ENCODE measurements around the gene NOL12.
"Not testable (repeated sequence)": the region's sequence is repeated elsewhere in the genome, so short reads cannot be mapped to it uniquely, and the experiment has no call there.

The NOL12 gene

DNA sequence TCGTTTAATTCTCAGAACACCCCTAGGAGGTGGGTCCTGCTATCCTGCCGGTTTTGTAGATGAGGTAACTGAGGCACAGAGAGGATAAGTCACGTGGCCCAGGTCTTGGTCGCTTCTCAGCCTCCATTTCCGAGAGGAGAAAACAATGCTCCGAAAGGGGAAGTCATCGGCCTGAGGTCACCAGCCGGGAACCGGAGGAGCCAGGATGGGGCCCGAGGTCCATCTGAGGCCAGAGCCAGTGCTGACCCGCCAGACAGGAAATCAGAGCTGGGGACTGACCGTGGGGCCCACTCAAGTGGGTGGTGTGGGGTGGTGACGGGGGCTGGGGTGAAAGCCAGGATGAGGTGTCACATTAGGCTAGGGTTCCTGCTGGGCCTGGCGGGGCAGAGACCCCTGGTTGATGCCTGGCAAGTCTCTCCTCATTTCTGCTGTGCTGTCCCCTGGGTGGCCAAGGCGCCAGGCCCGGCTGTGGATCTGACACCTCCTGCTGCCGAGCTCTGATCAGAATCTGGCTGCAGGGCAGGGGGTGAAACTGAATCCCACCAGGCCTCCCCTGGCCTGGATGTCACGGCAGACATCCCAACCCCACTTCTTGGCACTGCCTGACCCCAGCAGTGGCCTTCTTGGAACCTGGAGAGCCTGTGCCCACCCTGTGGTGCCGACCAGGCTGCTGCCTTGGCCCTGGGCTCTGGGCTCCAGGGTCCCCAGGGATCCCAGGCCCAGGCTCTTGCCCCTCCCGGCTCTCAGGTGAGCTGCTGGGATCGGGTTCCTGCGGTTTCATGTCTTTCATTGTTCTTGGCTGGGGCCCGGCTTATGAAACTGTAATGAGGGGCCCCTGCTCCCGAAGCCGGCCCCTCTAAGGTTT, 22.7 kb downstream of the NOL12 start:
- peaks cover 9% of the 10 kb centered on the region for H3K4me1 ChIP-seq (ENCODE audit: control insufficient read depth, insufficient read depth, low read length)
- no peak overlapping the region for H3K4me3 ChIP-seq (ENCODE audit: low read length)
- no peak overlapping the region for H3K9ac ChIP-seq (ENCODE audit: low read length)
- H3K27me3 ChIP-seq (replicated peaks; ENCODE audit: control insufficient read depth, insufficient read depth, low read length): no peaks in the 10 kb centered on the region
- DNase-seq (ENCODE audit: low read depth): no peak
- H3K9me3 ChIP-seq (ENCODE audit: control insufficient read depth, low read length): no peaks in the 10 kb centered on the region
- H3K36me3 ChIP-seq (ENCODE audit: control insufficient read depth, insufficient read depth, low read length, severe bottlenecking): no peaks in the 10 kb centered on the region

DNA sequence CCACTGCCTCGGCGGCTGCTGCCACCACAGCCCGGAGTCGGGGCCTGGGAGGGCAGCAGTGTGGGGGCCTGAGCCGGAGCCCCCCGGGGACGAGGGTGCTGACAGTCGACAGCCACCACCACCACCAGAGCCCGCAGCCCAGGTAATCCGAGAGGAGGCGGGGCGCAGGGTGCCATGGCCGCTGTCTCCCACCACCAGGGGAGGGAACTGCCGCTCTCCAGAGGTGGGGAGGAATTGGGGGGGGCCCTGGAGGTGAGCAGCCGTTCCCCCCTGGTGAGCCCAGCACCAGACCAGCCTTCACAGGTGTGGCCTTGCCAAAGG, 23.3 kb downstream of the NOL12 start:
- H3K9me3 ChIP-seq (ENCODE audit: control insufficient read depth, low read length): no peaks in the 10 kb centered on the region
- no peak overlapping the region for H3K4me3 ChIP-seq (ENCODE audit: low read length)
- peaks cover 7% of the 10 kb centered on the region for H3K4me1 ChIP-seq (ENCODE audit: control insufficient read depth, insufficient read depth, low read length)
- H3K27me3 ChIP-seq (replicated peaks; ENCODE audit: control insufficient read depth, insufficient read depth, low read length): no peaks in the 10 kb centered on the region
- H3K9ac ChIP-seq (ENCODE audit: low read length): no peak overlapping the region
- DNase-seq (ENCODE audit: low read depth): no peak
- H3K36me3 ChIP-seq (ENCODE audit: control insufficient read depth, insufficient read depth, low read length, severe bottlenecking): no peaks in the 10 kb centered on the region

DNA sequence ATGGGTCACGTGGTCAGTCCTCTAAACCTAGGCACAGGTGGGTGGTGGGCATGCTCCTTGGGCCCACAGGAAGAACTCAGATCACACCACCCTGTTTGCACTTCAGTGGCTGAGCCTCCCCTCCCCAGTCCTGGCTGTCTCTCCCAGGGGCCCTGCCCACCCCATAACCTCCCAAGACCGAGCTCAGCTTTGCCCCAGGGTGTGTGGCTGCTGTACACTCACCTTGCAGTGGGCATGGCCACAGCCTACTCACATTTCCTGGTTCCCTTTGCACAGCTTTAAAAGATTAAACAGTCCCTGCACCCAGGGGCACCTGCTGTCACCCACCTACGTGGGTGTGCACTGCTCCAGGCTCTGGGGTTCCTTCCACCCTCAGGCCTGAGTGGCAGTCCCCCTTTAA, 24.5 kb downstream of the NOL12 start:
- H3K27me3 ChIP-seq (replicated peaks; ENCODE audit: control insufficient read depth, insufficient read depth, low read length): no peaks in the 10 kb centered on the region
- H3K4me3 ChIP-seq (ENCODE audit: low read length): no peak overlapping the region
- no peak overlapping the region for H3K9ac ChIP-seq (ENCODE audit: low read length)
- no peak for DNase-seq (ENCODE audit: low read depth)
- H3K9me3 ChIP-seq (ENCODE audit: control insufficient read depth, low read length): no peaks in the 10 kb centered on the region
- no peaks in the 10 kb centered on the region for H3K36me3 ChIP-seq (ENCODE audit: control insufficient read depth, insufficient read depth, low read length, severe bottlenecking)
- H3K4me1 ChIP-seq (ENCODE audit: control insufficient read depth, insufficient read depth, low read length): peaks cover 7% of the 10 kb centered on the region

DNA sequence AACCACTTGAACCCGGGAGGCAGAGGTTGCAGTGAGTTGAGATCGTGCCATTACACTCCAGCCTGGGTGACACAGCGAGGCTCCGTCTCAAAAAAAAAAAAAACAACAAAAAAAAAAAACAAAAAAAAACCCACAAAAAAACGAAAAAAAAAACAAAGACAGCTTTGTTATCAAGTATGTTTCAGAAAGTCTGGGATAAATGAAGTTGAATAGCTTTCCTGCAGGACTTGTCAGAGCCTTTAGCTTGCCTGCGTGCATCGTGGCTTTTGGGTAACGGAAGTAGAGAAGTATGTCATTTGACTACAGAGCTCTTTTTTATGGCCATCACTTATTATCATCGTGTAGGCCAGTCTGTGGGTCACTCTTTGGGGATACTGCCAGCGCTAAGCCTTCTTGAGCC, 25.3 kb downstream of the NOL12 start:
- Histone ChIP-seq H3K4me1 (ENCODE audit: control insufficient read depth, insufficient read depth, low read length) (peaks cover under 1% of the 10 kb centered on the region), H3K27me3 (replicated peaks; ENCODE audit: control insufficient read depth, insufficient read depth, low read length) (no peaks in the 10 kb centered on the region), H3K36me3 (ENCODE audit: control insufficient read depth, insufficient read depth, low read length, severe bottlenecking) (no peaks in the 10 kb centered on the region), H3K9ac (ENCODE audit: low read length) (no peak overlapping the region), H3K4me3 (ENCODE audit: low read length) (no peak overlapping the region), H3K9me3 (ENCODE audit: control insufficient read depth, low read length) (no peaks in the 10 kb centered on the region)
- DNase-seq (ENCODE audit: low read depth): no peak

DNA sequence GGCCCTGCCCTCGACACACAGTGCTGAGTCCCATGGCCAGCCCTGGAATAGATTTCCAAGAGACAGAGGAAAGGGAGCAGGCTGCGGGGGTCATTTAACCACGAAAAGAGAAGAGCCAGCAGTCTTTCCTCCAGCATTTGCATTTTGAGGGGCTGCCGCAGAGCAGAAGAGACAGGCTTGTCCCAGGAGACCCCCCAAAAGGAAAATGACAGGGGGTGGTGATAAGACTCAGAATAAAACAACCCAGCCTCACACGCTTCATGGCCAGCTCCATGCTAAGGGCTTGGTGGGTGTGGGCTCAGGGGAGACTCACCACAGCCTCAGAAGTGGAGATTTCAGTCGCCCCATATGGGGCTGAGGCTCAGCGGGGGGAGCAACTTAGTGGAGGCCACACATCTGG, 27.6 kb downstream of the NOL12 start:
- H3K27me3 ChIP-seq (replicated peaks; ENCODE audit: control insufficient read depth, insufficient read depth, low read length): no peaks in the 10 kb centered on the region
- no peak for DNase-seq (ENCODE audit: low read depth)
- no peaks in the 10 kb centered on the region for H3K9me3 ChIP-seq (ENCODE audit: control insufficient read depth, low read length)
- peaks cover 5% of the 10 kb centered on the region for H3K4me1 ChIP-seq (ENCODE audit: control insufficient read depth, insufficient read depth, low read length)
- H3K4me3 ChIP-seq (ENCODE audit: low read length): no peak overlapping the region
- H3K9ac ChIP-seq (ENCODE audit: low read length): no peak overlapping the region
- H3K36me3 ChIP-seq (ENCODE audit: control insufficient read depth, insufficient read depth, low read length, severe bottlenecking): no peaks in the 10 kb centered on the region

DNA sequence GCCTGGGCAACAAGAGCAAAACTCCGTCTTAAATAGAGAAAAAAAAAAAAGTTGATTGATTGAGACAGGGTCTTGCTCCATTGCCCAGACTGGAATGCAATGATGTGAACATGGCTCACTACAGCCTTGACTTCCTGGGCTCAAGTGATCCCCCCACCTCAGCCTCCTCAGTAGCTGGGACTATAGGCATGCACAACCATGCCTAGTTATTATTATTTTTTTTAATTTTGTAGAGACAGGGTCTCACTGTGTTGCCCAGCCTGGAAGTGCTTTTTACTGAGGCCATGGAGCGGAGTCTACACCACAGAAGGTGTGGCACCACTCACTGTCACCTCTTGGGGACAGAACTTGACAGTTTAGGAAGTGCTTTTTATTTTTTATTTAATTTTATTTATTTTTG, 28.5 kb downstream of the NOL12 start:
- no peaks in the 10 kb centered on the region for H3K36me3 ChIP-seq (ENCODE audit: control insufficient read depth, insufficient read depth, low read length, severe bottlenecking)

DNA sequence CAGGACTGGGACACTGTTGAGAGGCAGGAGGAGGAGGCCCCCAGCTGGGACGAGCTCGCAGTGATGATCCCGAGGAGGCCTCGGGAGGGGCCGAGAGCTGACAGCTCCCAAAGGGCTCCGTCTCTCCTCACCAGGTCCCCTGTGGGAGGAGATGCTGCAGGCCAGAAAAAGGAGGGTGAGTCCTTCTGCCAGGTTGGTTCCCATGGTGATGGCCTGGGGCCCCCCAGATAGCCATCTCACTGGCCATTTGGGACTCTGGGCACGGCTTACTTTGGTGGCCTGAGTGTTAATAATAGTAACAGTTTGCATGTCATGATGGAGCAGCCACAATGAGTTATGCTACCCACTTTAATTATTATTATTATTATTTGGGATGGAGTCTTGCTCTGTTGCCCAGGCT, 29.6 kb downstream of the NOL12 start:
- Histone ChIP-seq H3K9me3 (ENCODE audit: control insufficient read depth, low read length) (no peaks in the 10 kb centered on the region), H3K36me3 (ENCODE audit: control insufficient read depth, insufficient read depth, low read length, severe bottlenecking) (no peaks in the 10 kb centered on the region), H3K9ac (ENCODE audit: low read length) (no peak overlapping the region), H3K4me1 (ENCODE audit: control insufficient read depth, insufficient read depth, low read length) (peaks cover 5% of the 10 kb centered on the region), H3K4me3 (ENCODE audit: low read length) (no peak overlapping the region), H3K27me3 (replicated peaks; ENCODE audit: control insufficient read depth, insufficient read depth, low read length) (no peaks in the 10 kb centered on the region)
- no peak for DNase-seq (ENCODE audit: low read depth)

More for the DNA sequence above, 28.5 kb downstream of the NOL12 start:
- peaks cover 5% of the 10 kb centered on the region for H3K4me1 ChIP-seq (ENCODE audit: control insufficient read depth, insufficient read depth, low read length)
- DNase-seq (ENCODE audit: low read depth): no peak
- no peak overlapping the region for H3K9ac ChIP-seq (ENCODE audit: low read length)
- H3K4me3 ChIP-seq (ENCODE audit: low read length): no peak overlapping the region
- no peaks in the 10 kb centered on the region for H3K27me3 ChIP-seq (replicated peaks; ENCODE audit: control insufficient read depth, insufficient read depth, low read length)
- H3K9me3 ChIP-seq (ENCODE audit: control insufficient read depth, low read length): no peaks in the 10 kb centered on the region

DNA sequence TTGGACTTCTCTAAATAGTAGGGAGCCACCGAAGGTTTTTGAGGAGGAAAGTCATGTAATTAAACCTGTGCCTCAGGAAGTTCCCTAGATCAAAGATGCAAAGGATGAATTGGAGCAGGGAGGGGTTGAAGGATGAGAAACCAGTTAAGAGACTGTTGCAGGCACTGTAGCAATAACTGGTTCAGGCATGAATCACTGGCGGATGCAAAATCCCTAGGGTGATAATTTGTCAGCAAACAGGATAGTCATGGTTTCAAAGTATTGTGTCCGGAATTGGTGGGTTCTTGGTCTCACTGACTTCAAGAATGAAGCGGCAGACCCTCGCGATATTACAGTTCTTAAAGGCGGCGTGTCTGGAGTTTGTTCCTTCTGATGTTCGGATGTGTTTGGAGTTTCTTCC, 30.6 kb downstream of the NOL12 start:
- no peaks in the 10 kb centered on the region for H3K9me3 ChIP-seq (ENCODE audit: control insufficient read depth, low read length)
- H3K4me1 ChIP-seq (ENCODE audit: control insufficient read depth, insufficient read depth, low read length): peaks cover 5% of the 10 kb centered on the region
- no peak overlapping the region for H3K9ac ChIP-seq (ENCODE audit: low read length)
- no peak for DNase-seq (ENCODE audit: low read depth)
- H3K4me3 ChIP-seq (ENCODE audit: low read length): no peak overlapping the region
- no peaks in the 10 kb centered on the region for H3K27me3 ChIP-seq (replicated peaks; ENCODE audit: control insufficient read depth, insufficient read depth, low read length)
- no peaks in the 10 kb centered on the region for H3K36me3 ChIP-seq (ENCODE audit: control insufficient read depth, insufficient read depth, low read length, severe bottlenecking)

DNA sequence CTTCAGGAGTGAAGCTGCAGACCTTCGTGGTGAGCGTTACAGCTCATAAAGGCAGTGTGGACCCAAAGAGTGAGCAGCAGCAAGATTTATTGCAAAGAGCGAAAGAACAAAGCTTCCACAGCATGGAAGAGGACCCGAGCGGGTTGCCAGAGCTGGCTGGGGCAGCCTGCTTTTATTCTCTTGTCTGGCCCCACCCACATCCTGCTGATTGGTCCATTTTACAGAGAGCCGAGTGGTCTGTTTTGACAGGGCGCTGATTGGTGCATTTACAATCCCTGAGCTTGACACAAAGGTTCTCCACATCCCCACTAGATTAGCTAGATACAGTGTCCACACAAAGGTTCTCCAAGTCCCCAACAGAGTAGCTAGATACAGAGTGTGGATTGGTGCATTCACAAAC, 31.1 kb downstream of the NOL12 start:
- H3K4me3 ChIP-seq (ENCODE audit: low read length); H3K9me3 ChIP-seq (ENCODE audit: control insufficient read depth, low read length); H3K9ac ChIP-seq (ENCODE audit: low read length); DNase-seq (ENCODE audit: low read depth); H3K36me3 ChIP-seq (ENCODE audit: control insufficient read depth, insufficient read depth, low read length, severe bottlenecking); H3K27me3 ChIP-seq (replicated peaks; ENCODE audit: control insufficient read depth, insufficient read depth, low read length); H3K4me1 ChIP-seq (ENCODE audit: control insufficient read depth, insufficient read depth, low read length): not testable (repeated sequence)

DNA sequence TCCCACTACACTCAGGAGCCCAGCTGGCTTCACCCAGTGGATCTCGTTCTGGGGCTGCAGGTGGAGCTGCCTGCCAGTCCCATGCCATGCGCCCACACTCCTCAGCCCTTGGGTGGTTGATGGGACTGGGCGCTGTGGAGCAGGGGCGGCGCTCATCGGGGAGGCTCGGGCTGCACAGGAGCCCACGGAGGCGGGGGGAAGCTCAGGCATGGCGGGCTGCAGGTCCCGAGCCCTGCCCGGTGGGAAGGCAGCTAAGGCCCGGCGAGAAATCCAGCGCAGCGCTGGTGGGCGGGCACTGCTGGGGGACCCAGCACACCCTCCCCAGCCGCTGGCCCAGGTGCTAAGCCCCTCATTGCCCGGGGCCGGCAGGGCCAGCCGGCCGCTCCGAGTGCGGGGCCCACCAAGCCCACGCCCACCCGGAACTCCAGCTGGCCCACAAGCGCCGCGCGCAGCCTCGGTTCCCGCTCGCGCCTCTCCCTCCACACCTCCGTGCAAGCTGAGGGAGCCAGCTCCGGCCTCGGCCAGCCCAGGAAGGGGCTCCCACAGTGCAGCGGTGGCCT, 31.7 kb downstream of the NOL12 start:
- H3K9me3 ChIP-seq (ENCODE audit: control insufficient read depth, low read length); H3K27me3 ChIP-seq (replicated peaks; ENCODE audit: control insufficient read depth, insufficient read depth, low read length); H3K36me3 ChIP-seq (ENCODE audit: control insufficient read depth, insufficient read depth, low read length, severe bottlenecking); H3K4me1 ChIP-seq (ENCODE audit: control insufficient read depth, insufficient read depth, low read length); DNase-seq (ENCODE audit: low read depth); H3K9ac ChIP-seq (ENCODE audit: low read length); H3K4me3 ChIP-seq (ENCODE audit: low read length): not testable (repeated sequence)

DNA sequence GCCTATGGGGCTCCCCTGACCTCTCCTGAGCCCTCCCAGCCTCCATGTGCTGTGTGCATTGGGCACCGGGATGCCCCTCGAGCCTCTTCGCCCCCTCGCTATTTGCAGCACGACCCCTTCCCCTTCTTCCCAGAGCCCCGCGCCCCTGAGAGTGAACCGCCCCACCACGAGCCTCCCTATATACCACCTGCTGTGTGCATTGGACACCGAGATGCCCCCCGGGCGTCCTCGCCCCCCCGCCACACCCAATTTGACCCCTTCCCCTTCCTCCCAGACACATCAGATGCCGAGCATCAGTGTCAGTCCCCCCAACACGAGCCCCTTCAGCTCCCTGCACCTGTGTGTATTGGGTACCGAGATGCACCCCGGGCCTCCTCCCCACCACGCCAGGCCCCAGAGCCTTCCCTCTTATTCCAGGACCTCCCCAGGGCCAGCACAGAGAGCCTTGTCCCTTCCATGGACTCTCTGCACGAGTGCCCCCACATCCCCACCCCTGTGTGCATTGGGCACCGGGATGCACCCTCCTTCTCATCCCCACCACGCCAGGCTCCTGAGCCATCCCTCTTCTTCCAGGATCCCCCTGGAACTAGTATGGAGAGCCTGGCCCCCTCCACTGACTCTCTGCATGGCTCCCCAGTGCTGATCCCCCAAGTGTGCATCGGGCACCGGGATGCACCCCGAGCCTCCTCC, 39.6 kb downstream of the NOL12 start:
- Histone ChIP-seq H3K4me1 (ENCODE audit: control insufficient read depth, insufficient read depth, low read length) (peaks cover 14% of the 10 kb centered on the region), H3K27me3 (replicated peaks; ENCODE audit: control insufficient read depth, insufficient read depth, low read length) (no peaks in the 10 kb centered on the region), H3K9ac (ENCODE audit: low read length) (no peak overlapping the region), H3K36me3 (ENCODE audit: control insufficient read depth, insufficient read depth, low read length, severe bottlenecking) (no peaks in the 10 kb centered on the region), H3K4me3 (ENCODE audit: low read length) (no peak overlapping the region), H3K9me3 (ENCODE audit: control insufficient read depth, low read length) (no peaks in the 10 kb centered on the region)
- no peak for DNase-seq (ENCODE audit: low read depth)

All from adipocyte (in vitro differentiated cells).